Psoas muscle (tissue), 8 donors: ENCODE results near the gene SEMA4D. TPM values are rescaled to one million over a fixed set of nuclear protein-coding genes. Genes with fewer than 3 reads are reported as not detected.

Experiments used
- ATAC-seq, 4 donors: fragments of 200-7000 bp; cut with Tn5 transposase; one replicate each; pipeline ENCODE4 v1.9.1; 2020; ENCODE audit warnings: moderate library complexity in 3 of 4, mild to moderate bottlenecking in 2 of 4
- DNase-seq, 2 donors: peaks; one replicate each; pipeline ENCODE4 v3.0.0-alpha.2; 2020
- H3K27ac ChIP-seq: fragments of 200-600 bp; one replicate; pipeline ENCODE4 v1.8.0; 2022
- H3K27me3 ChIP-seq, 3 donors: fragments of 200-600 bp in 1 of 3; one replicate each; pipeline versions ENCODE4 v1.6.1 to v1.8.0; 2013 to 2022; ENCODE audit warnings: low read length in 2 of 3, mild to moderate bottlenecking in 2 of 3, moderate library complexity in 1 of 3; ENCODE audit not compliant: insufficient read depth in 3 of 3
- H3K36me3 ChIP-seq, 2 donors: fragments of 200-600 bp in 1 of 2; one replicate each; pipeline versions ENCODE4 v1.6.1 to v1.8.0; 2013 to 2022; ENCODE audit warnings: low read depth in 1 of 2, mild to moderate bottlenecking in 1 of 2, moderate library complexity in 1 of 2; ENCODE audit not compliant: insufficient read depth in 1 of 2
- H3K4me1 ChIP-seq: fragments of 200-600 bp; one replicate; pipeline ENCODE4 v1.8.0; 2022
- H3K4me3 ChIP-seq: fragments of 200-600 bp; one replicate; pipeline ENCODE4 v1.8.0; 2022; ENCODE audit warnings: mild to moderate bottlenecking
- H3K9me3 ChIP-seq: fragments of 200-600 bp; one replicate; pipeline ENCODE4 v1.8.0; 2022
- WGBS, 3 donors: extraction: QIAGEN DNeasy Blood & Tissue Kit; methylation state at CpG; one replicate each; pipeline versions ENCODE4 v1.1.6 to v1.1.7; 2013; 5-methylcytosine and 5-hydroxymethylcytosine counted together
- intact Hi-C, 2 donors: fragments of 100-400 bp; cut with DNase I; formaldehyde crosslinking; loops; one replicate each; pipeline versions ENCODE4 v1.11.0 to v1.14.2; 2022
- polyA plus RNA-seq, 3 donors: library from polyadenylated mRNA; stranded (reverse); fragments of 200-250 nt; gene quantifications; one replicate each; pipeline ENCODE4 v1.2.3, GENCODE V29; 2013
- total RNA-seq, 4 donors: library from RNA; stranded (reverse); fragmentation: NEBNext Ultra II Directional in 2 of 4; extraction: Animal tissue kit (Norgen Biotek cat#: 25700) in 2 of 4; gene quantifications; one replicate each; pipeline versions ENCODE4 v1.2.1 to v1.2.4, GENCODE V29; 2021 to 2023
- TF ChIP-seq, protein P1 (sequence below): fragments of 200-600 bp; IDR thresholded peaks from one replicate; pipeline ENCODE4 v1.8.0; 2022; ENCODE audit warnings: antibody characterized with exemption
- donor health status: healthy with polysubstance abuse.
- donor health status: DM: no; HTN: no; CAD: no; lungs with moderate emphysema.
- donor health status: Bipolar disorder and iron deficiency.
- donor health status: healthy.
- donor health status: DM: yes; HTN: yes; CAD: no.
- donor health status: DM: no; HTN: no; CAD: no.
- donor health status: DM: no; HTN: no; CAD: no.
- donor health status: DM: yes; HTN: yes; CAD: no.

Gene SEMA4D
- total and polyA plus RNA-seq, 7 donors, result 9.3 to 111 (median 32.1) TPM

DNA sequence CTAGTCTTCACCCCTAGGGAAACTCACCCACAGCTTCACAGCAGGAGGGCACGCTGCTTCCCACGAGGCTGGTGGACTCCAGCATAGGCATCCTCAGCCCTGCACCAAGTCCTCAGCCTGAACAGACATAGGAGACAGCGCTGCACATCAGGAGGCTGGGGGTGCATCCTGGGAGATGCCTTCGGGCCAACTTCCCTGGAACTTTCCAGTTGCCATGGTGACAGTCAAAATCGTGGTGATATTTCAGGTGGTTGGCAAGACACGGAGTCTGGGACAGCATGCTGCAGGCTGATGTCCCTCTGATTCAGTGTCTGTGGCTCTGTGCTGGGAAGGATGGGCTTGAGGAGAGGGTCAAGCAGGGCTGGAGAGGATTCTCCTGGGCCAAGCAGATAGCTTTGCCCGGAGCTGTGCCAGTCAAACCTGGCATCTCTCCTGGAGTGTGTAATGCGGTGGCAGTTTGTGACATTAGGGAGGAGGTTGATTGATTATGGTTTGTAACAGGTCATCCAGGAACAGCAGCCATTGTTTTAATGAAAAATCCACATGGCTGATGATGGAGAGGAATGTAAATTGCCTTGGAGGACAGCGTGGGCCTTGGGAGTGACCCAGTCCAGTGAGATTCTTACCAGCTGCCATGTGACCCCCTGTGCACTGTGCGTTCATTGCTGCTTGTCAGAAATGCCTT is 35.6 kb upstream of the SEMA4D start:
- no peaks in the 10 kb centered on the region for H3K36me3 ChIP-seq
- H3K9me3 ChIP-seq, result no peaks in the 10 kb centered on the region
- peak in 1 of 4 donors; percentile 34 for ATAC-seq
- WGBS, 3 donors, result 44 to 47% (median 45%) methylated on average over 10 of the region's 10 CpGs
- H3K4me3 ChIP-seq, result no peak overlapping the region
- intact Hi-C loops, result no loop called here
- H3K4me1 ChIP-seq, result no peaks in the 10 kb centered on the region
- DNase-seq, result no peak
- H3K27ac ChIP-seq, result no peak overlapping the region
- TF ChIP-seq, protein P1, sequence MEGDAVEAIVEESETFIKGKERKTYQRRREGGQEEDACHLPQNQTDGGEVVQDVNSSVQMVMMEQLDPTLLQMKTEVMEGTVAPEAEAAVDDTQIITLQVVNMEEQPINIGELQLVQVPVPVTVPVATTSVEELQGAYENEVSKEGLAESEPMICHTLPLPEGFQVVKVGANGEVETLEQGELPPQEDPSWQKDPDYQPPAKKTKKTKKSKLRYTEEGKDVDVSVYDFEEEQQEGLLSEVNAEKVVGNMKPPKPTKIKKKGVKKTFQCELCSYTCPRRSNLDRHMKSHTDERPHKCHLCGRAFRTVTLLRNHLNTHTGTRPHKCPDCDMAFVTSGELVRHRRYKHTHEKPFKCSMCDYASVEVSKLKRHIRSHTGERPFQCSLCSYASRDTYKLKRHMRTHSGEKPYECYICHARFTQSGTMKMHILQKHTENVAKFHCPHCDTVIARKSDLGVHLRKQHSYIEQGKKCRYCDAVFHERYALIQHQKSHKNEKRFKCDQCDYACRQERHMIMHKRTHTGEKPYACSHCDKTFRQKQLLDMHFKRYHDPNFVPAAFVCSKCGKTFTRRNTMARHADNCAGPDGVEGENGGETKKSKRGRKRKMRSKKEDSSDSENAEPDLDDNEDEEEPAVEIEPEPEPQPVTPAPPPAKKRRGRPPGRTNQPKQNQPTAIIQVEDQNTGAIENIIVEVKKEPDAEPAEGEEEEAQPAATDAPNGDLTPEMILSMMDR, result no peak
- no peaks in the 10 kb centered on the region for H3K27me3 ChIP-seq

DNA sequence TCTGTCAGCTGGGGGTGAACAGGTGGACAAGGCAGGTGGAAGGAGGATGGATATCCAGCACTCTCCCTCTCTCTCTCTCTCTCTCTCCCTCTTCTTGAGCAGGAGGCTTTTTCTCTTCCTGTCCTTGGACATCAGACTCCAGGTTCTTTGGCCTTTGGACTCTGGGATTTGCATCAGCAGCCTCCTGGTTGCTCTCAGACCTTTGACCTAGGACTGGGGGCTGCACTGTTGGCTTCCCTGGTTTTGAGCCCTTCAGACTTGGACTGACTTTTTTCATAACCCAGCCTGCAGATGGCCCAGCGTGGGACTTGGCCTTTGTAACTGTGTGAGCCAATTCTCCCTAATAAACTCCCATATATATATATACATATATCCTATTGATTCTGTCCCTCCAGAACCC is 35.0 kb upstream of the SEMA4D start:
- Histone ChIP-seq H3K4me1 (no peaks in the 10 kb centered on the region), H3K36me3 (no peaks in the 10 kb centered on the region), H3K9me3 (no peaks in the 10 kb centered on the region), H3K27ac (no peak overlapping the region), H3K27me3 (peaks cover 0 to 2% (median 0%) of the 10 kb centered on the region in 3 donors), H3K4me3 (no peak overlapping the region)
- intact Hi-C loops, result no loop called here
- TF ChIP-seq, protein P1, result no peak
- ATAC-seq (no peak), DNase-seq (no peak)
- 84 to 90% (median 85%) methylated on average over 1 of the region's 1 CpG for WGBS, 3 donors

DNA sequence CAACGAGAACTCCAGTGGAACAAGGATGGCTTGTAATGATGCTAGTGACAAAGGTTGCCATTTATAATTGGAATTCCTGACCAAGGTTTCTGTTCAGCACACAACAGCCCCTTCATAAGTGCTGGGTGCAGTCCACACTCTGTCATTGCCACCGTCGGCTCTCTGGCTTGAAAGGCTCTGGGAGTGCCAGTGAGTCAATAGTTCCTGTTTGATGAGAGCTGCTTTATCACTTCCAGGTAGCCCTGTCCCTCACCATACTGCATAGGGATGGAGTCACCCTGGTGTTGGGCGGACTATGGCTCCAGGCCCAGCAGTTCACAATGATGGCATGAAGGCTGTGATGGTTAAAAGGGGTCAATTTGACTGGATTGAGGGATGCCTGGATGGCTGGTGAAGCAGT is 34.6 kb upstream of the SEMA4D start:
- H3K4me3 ChIP-seq, result no peak overlapping the region
- no peak for DNase-seq
- H3K27me3 ChIP-seq, result peaks cover 0 to 2% (median 0%) of the 10 kb centered on the region in 3 donors
- no peak for ATAC-seq
- H3K4me1 ChIP-seq, result no peaks in the 10 kb centered on the region
- 37 to 70% (median 59%) methylated on average over 4 of the region's 4 CpGs for WGBS, 3 donors
- no peaks in the 10 kb centered on the region for H3K9me3 ChIP-seq
- TF ChIP-seq, protein P1, result no peak
- no peaks in the 10 kb centered on the region for H3K36me3 ChIP-seq
- intact Hi-C loops, result no loop called here
- no peak overlapping the region for H3K27ac ChIP-seq

DNA sequence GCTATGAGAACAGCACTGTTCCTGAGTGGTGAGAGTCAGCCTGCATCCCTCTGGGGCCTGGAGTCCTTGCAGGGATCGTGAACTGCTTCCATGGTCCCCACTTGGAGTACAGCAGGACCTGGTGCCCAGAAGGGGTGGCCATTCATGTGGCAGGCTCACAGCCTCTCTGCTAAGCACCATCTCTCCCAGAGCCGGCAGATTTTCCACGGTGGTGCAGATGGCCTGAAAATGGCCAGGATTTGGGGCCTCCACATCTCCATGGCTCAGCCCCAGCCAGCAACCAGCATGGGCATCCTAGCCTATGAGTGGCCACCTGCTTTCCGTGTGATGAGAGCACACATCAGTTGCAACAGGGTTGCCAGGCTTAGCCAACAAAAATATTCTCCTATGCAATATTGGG is 33.9 kb upstream of the SEMA4D start:
- no peak for DNase-seq
- ATAC-seq, result no peak
- no peak overlapping the region for H3K4me3 ChIP-seq
- H3K4me1 ChIP-seq, result no peaks in the 10 kb centered on the region
- intact Hi-C loops, result no loop called here
- H3K27me3 ChIP-seq, result peaks cover 0 to 2% (median 0%) of the 10 kb centered on the region in 3 donors
- no peaks in the 10 kb centered on the region for H3K36me3 ChIP-seq
- 66 to 84% (median 68%) methylated on average over 4 of the region's 4 CpGs for WGBS, 3 donors
- H3K9me3 ChIP-seq, result no peaks in the 10 kb centered on the region
- TF ChIP-seq, protein P1, result no peak
- H3K27ac ChIP-seq, result no peak overlapping the region

DNA sequence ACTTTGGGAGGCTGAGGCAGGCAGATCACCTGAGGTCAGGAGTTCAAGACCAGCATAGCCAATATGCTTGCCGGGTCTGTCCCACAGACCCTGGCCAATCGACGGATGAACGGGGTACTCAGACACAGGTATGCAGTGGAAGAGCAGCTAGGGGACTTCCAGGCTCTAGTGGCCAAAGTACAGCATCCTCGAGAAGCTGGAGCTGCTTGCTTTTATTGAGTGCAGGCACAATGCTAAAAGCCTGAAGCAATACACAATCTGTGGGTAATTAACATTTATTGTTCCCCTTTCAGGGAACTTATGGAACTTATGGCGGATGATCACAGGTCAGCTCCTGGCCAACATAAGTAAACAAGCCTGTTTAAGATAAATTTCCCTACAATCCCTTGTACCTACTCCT is 32.8 kb upstream of the SEMA4D start:
- intact Hi-C loops, result no loop called here
- Histone ChIP-seq H3K27ac (no peak overlapping the region), H3K36me3 (no peaks in the 10 kb centered on the region), H3K27me3 (peaks cover 0 to 2% (median 0%) of the 10 kb centered on the region in 3 donors), H3K4me3 (no peak overlapping the region), H3K9me3 (no peaks in the 10 kb centered on the region), H3K4me1 (no peaks in the 10 kb centered on the region)
- ATAC-seq, result no peak
- 81 to 89% (median 88%) methylated on average over 6 of the region's 6 CpGs for WGBS, 3 donors
- TF ChIP-seq, protein P1, result no peak
- DNase-seq, result no peak
